OCI-LY1 (cell line): ENCODE results near the gene MX1.

Experiments used
- H2AFZ ChIP-seq: fragments of 200-600 bp; sonication (generic), shearing (Covaris generic); 2 replicates; pipeline ENCODE4 v1.6.0; 2014; ENCODE audit warnings: antibody characterized with exemption, mild to moderate bottlenecking, low read length
- H3F3A ChIP-seq: fragments of 200-600 bp; sonication (generic), shearing (Covaris generic); 2 replicates; pipeline ENCODE4 v1.6.0; 2014; ENCODE audit warnings: mild to moderate bottlenecking, antibody characterized with exemption, low read length, moderate library complexity; ENCODE audit not compliant: insufficient read depth
- H3K27ac ChIP-seq: fragments of 200-600 bp; sonication (generic); 2 replicates; pipeline ENCODE4 v1.5.1; 2014; ENCODE audit warnings: low read length, mixed run types, mild to moderate bottlenecking, low read depth; ENCODE audit not compliant: poor library complexity, severe bottlenecking
- H3K27me3 ChIP-seq: fragments of 200-600 bp; sonication (generic); 2 replicates; pipeline ENCODE4 v1.6.0; 2014; ENCODE audit warnings: antibody characterized with exemption, mild to moderate bottlenecking, low read length, moderate library complexity; ENCODE audit not compliant: insufficient read depth
- H3K36me3 ChIP-seq: fragments of 200-600 bp; sonication (generic); 2 replicates; pipeline ENCODE4 v1.6.1; 2014; ENCODE audit warnings: mild to moderate bottlenecking, antibody characterized with exemption, low read length, moderate library complexity, mixed read lengths; ENCODE audit not compliant: insufficient read depth
- H3K4me1 ChIP-seq: fragments of 200-600 bp; sonication (generic); 2 replicates; pipeline ENCODE4 v1.5.1; 2014; ENCODE audit warnings: mild to moderate bottlenecking, low read length, moderate library complexity; ENCODE audit not compliant: insufficient read depth, severe bottlenecking
- H3K4me2 ChIP-seq: fragments of 200-600 bp; sonication (generic), shearing (Covaris generic); 2 replicates; pipeline ENCODE4 v1.6.1; 2014; ENCODE audit warnings: low read length
- H3K4me3 ChIP-seq: fragments of 200-600 bp; sonication (generic); 2 replicates; pipeline ENCODE4 v1.5.1; 2014; ENCODE audit warnings: low read length, low read depth, mild to moderate bottlenecking, mixed read lengths; ENCODE audit not compliant: poor library complexity, severe bottlenecking
- H3K79me2 ChIP-seq: fragments of 200-600 bp; shearing (Covaris generic); 2 replicates; pipeline ENCODE4 v1.6.1; 2016; ENCODE audit warnings: mixed run types, low read length, mixed read lengths; ENCODE audit not compliant: insufficient read depth
- H3K9ac ChIP-seq: fragments of 200-600 bp; sonication (generic), shearing (Covaris generic); 2 replicates; pipeline ENCODE4 v1.6.1; 2014; ENCODE audit warnings: mild to moderate bottlenecking, low read length, mixed read lengths
- H3K9me2 ChIP-seq: fragments of 200-600 bp; sonication (generic), shearing (Covaris generic); 2 replicates; pipeline ENCODE4 v1.6.1; 2014; ENCODE audit warnings: low read depth, mild to moderate bottlenecking, low read length, mixed read lengths
- H3K9me3 ChIP-seq: fragments of 200-600 bp; shearing (Covaris generic); 2 replicates; pipeline ENCODE4 v1.6.1; 2014; ENCODE audit warnings: low read length, mixed read lengths
- H4K20me1 ChIP-seq: fragments of 200-600 bp; sonication (generic), shearing (Covaris generic); 2 replicates; pipeline ENCODE4 v1.6.0; 2016; ENCODE audit warnings: mild to moderate bottlenecking, low read length; ENCODE audit not compliant: insufficient read depth
- CTCF ChIP-seq: fragments of 200-600 bp; sonication (generic), shearing (Covaris generic); IDR thresholded peaks from 2 replicates; pipeline ENCODE4 v1.5.1; 2017; ENCODE audit warnings: mild to moderate bottlenecking, antibody characterized with exemption, low read length, moderate library complexity, mixed read lengths
- EZH2 ChIP-seq: fragments of 200-600 bp; sonication (generic), shearing (Covaris generic); IDR thresholded peaks from 2 replicates; pipeline ENCODE4 v1.8.0; 2017; ENCODE audit warnings: borderline replicate concordance, mixed run types, mild to moderate bottlenecking, antibody characterized with exemption, low read length, moderate library complexity, mixed read lengths

MX1 gene

DNA sequence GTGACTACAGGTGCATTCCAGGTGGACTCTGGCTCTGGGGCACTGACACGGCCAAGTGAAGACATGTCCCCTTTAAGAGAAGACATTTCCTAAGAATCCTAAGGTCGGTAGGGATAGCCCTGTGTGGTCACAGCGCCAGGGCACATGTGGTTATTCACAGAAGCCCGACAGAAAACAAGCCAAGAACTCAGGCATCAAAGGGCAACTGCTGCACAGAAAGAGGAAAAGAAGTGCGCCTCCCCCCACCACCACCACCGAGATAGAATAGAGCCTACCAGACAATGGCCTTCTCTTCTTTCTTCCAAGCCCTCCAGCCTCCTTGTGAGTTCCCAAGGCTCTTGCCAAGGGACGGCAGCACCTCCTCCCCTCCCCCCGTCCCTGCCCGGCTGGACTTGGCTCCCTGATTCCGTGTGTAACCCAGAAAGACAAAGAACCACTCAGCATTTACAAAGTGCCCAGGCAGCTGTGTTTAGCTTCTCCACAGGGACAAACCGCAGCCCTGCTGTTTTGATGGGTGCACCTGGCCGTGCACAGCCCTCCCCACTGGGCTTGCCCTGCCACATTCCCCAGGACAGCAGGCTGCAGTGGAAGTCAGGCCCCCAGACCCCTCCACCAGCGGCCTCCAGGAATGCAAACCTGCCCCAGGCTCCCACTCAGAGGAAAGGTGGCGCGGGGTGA is 51.7 kb downstream of the MX1 start:
- Histone ChIP-seq H3K4me2 (no peak overlapping the region), H3F3A (no peaks in the 10 kb centered on the region), H3K27me3 (peaks cover 7% of the 10 kb centered on the region; the same call in 1 of the 2 replicates), H3K9me2 (no peaks in the 10 kb centered on the region), H2AFZ (no peak overlapping the region), H3K9ac (no peak overlapping the region), H3K9me3 (no peaks in the 10 kb centered on the region), H3K4me3 (no peak overlapping the region), H3K79me2 (no peaks in the 10 kb centered on the region), H3K27ac (no peak overlapping the region), H3K36me3 (no peaks in the 10 kb centered on the region), H4K20me1 (no peaks in the 10 kb centered on the region), H3K4me1 (no peaks in the 10 kb centered on the region)
- TF ChIP-seq EZH2 (no peak), CTCF (no peak)

- no peak overlapping the region for H3K4me2 ChIP-seq
- peaks cover 7% of the 10 kb centered on the region; the same call in 1 of the 2 replicates for H3K27me3 ChIP-seq
- no peak overlapping the region for H3K27ac ChIP-seq
- no peaks in the 10 kb centered on the region for H3K4me1 ChIP-seq
- no peaks in the 10 kb centered on the region for H3K9me2 ChIP-seq
- H3K9me3 ChIP-seq, result no peaks in the 10 kb centered on the region
- TF ChIP-seq EZH2 (no peak), CTCF (no peak)
- no peaks in the 10 kb centered on the region for H3F3A ChIP-seq
- no peaks in the 10 kb centered on the region for H3K36me3 ChIP-seq
- no peak overlapping the region for H3K9ac ChIP-seq
- no peaks in the 10 kb centered on the region for H4K20me1 ChIP-seq
- no peak overlapping the region for H3K4me3 ChIP-seq
- no peaks in the 10 kb centered on the region for H3K79me2 ChIP-seq
- no peak overlapping the region for H2AFZ ChIP-seq
Observed at GRCh38 chr21:41478319-41479177, 52.5 kb downstream of the MX1 start.

- TF ChIP-seq CTCF (no peak), EZH2 (no peak)
- Histone ChIP-seq H3K4me1 (no peaks in the 10 kb centered on the region), H3K36me3 (no peaks in the 10 kb centered on the region), H4K20me1 (no peaks in the 10 kb centered on the region), H3K9ac (no peak overlapping the region), H3K4me2 (no peak overlapping the region), H3K27ac (no peak overlapping the region), H3K4me3 (no peak overlapping the region), H3F3A (no peaks in the 10 kb centered on the region), H3K27me3 (peaks cover 10% of the 10 kb centered on the region), H3K9me3 (no peaks in the 10 kb centered on the region), H3K9me2 (no peaks in the 10 kb centered on the region), H3K79me2 (no peaks in the 10 kb centered on the region), H2AFZ (no peak overlapping the region)
Observed at GRCh38 chr21:41479686-41480085, 53.6 kb downstream of the MX1 start.
